ENCODE results near the gene KIF26B.

DNA sequence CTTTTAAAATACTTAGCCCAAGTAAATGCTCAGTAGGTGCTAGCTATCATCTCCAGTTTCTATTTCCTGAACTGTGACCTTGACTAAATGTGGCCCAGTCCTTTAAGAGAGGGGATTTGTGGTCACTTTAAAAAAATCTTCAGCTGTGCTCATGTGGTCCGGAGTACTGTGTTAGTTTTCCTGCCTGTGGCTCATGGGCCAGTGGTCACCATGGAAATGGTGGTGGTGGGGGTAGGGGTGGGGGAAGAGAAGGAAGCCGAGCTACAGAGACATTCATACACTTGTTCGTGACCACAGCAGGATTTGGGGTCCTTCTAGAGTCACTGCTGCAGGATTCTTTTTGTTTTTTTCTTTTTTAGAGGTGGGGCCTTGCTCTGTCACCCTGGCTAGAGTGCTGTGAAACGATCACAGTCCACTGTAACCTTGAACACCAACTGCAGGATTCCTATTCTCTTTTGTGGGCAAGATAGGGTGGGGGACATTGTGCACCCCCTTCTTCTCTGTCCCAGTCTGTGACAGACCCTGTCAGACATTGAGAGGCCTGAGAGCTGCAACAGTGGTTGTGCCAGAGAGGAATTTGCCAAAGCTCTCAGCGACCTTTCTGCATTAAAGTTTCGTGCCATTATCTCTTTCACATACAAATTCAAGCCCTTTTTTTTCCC lies 25.8 kb downstream of the KIF26B start:
- TF ChIP-seq, protein P1, sequence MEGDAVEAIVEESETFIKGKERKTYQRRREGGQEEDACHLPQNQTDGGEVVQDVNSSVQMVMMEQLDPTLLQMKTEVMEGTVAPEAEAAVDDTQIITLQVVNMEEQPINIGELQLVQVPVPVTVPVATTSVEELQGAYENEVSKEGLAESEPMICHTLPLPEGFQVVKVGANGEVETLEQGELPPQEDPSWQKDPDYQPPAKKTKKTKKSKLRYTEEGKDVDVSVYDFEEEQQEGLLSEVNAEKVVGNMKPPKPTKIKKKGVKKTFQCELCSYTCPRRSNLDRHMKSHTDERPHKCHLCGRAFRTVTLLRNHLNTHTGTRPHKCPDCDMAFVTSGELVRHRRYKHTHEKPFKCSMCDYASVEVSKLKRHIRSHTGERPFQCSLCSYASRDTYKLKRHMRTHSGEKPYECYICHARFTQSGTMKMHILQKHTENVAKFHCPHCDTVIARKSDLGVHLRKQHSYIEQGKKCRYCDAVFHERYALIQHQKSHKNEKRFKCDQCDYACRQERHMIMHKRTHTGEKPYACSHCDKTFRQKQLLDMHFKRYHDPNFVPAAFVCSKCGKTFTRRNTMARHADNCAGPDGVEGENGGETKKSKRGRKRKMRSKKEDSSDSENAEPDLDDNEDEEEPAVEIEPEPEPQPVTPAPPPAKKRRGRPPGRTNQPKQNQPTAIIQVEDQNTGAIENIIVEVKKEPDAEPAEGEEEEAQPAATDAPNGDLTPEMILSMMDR (IDR thresholded peaks at IDR 0.05; ENCODE audit: low read length): no peak
- no peak for TF ChIP-seq EZH2 (IDR thresholded peaks at IDR 0.05; ENCODE audit: borderline replicate concordance, low read length)
